Colonic mucosa (tissue), 4 donors: ENCODE data around the gene TSPAN31. TPM values are rescaled to one million over a fixed set of nuclear protein-coding genes. Genes with fewer than 3 reads are reported as not detected.

Source experiments
- DNase-seq: peaks from one replicate; pipeline ENCODE4 v3.0.0-alpha.2; 2020
- H3K27ac ChIP-seq: fragments of 200-600 bp; one replicate; pipeline ENCODE4 v1.8.0; 2021
- H3K27me3 ChIP-seq: fragments of 200-600 bp; one replicate; pipeline ENCODE4 v1.8.0; 2021
- H3K36me3 ChIP-seq: fragments of 200-600 bp; one replicate; pipeline ENCODE4 v1.8.0; 2021
- H3K4me1 ChIP-seq: fragments of 200-600 bp; one replicate; pipeline ENCODE4 v1.8.0; 2021; ENCODE audit warnings: mild to moderate bottlenecking
- H3K4me3 ChIP-seq: fragments of 200-600 bp; one replicate; pipeline ENCODE4 v1.8.0; 2021
- H3K9ac ChIP-seq, 2 donors: one replicate each; pipeline ENCODE4 v1.7.0; 2013; ENCODE audit warnings: control low read depth in 2 of 2, low read depth in 2 of 2, low read length in 2 of 2
- H3K9me3 ChIP-seq: fragments of 200-600 bp; one replicate; pipeline ENCODE4 v1.8.0; 2021
- CTCF ChIP-seq: fragments of 200-600 bp; IDR thresholded peaks from one replicate; pipeline ENCODE4 v1.8.0; 2022; ENCODE audit warnings: antibody characterized with exemption, mild to moderate bottlenecking
- intact Hi-C: fragments of 100-400 bp; cut with DNase I; formaldehyde crosslinking; loops from one replicate; pipeline ENCODE4 v1.14.1; 2022
- total RNA-seq, 2 donors: library from RNA; stranded (reverse); fragmentation: NEBNext Ultra II Directional in 1 of 2; extraction: Animal tissue kit (Norgen Biotek cat#: 25700) in 1 of 2; gene quantifications; one replicate each; pipeline ENCODE4 v1.2.1, GENCODE V29; 2021
- donor health status: healthy.
- donor health status: DM: no; HTN: no; CAD: no.
- donor health status: DM: no; HTN: no; CAD: no.

Gene TSPAN31
- total RNA-seq, 2 donors from 2014 or later: 19.3 to 32.3 TPM

- H3K4me3 ChIP-seq: no peak overlapping the region
- H3K9ac ChIP-seq: no peak overlapping the region
- intact Hi-C loops: loop anchor here (5.0 kb wide), 1 partner anchor 53 kb away; no protein-coding TSS in a partner anchor
- no peak for DNase-seq
- H3K4me1 ChIP-seq: no peaks in the 10 kb centered on the region
- H3K36me3 ChIP-seq: no peaks in the 10 kb centered on the region
- H3K9me3 ChIP-seq: no peaks in the 10 kb centered on the region
- H3K27me3 ChIP-seq: no peaks in the 10 kb centered on the region
- no peak for TF ChIP-seq CTCF
- H3K27ac ChIP-seq: no peak overlapping the region
These were observed 34.9 kb downstream of the TSPAN31 start for GRCh38 chr12:57779736-57780135.

GRCh38 chr12:57780284-57780897, 35.6 kb downstream of the TSPAN31 start:
- Histone ChIP-seq H3K9me3 (no peaks in the 10 kb centered on the region), H3K4me3 (no peak overlapping the region), H3K27ac (no peak overlapping the region), H3K4me1 (no peaks in the 10 kb centered on the region), H3K9ac (no peak overlapping the region), H3K36me3 (no peaks in the 10 kb centered on the region), H3K27me3 (no peaks in the 10 kb centered on the region)
- intact Hi-C loops: loop anchor here (5.0 kb wide), 1 partner anchor 52 kb away; no protein-coding TSS in a partner anchor
- no peak for TF ChIP-seq CTCF
- DNase-seq: no peak

GRCh38 chr12:57781244-57781643, 36.4 kb downstream of the TSPAN31 start:
- TF ChIP-seq CTCF: no peak

GRCh38 chr12:57781801-57782200, 37.0 kb downstream of the TSPAN31 start:
- Histone ChIP-seq H3K27me3 (no peaks in the 10 kb centered on the region), H3K4me1 (no peaks in the 10 kb centered on the region), H3K9me3 (no peaks in the 10 kb centered on the region), H3K9ac (no peak overlapping the region), H3K27ac (no peak overlapping the region), H3K36me3 (no peaks in the 10 kb centered on the region), H3K4me3 (no peak overlapping the region)
- DNase-seq: no peak
- intact Hi-C loops: loop anchor here (5.0 kb wide), 1 partner anchor 50 kb away; no protein-coding TSS in a partner anchor
- TF ChIP-seq CTCF: no peak

More at GRCh38 chr12:57781244-57781643, 36.4 kb downstream of the TSPAN31 start:
- Histone ChIP-seq H3K27ac (no peak overlapping the region), H3K9me3 (no peaks in the 10 kb centered on the region), H3K27me3 (no peaks in the 10 kb centered on the region), H3K9ac (no peak overlapping the region), H3K4me1 (no peaks in the 10 kb centered on the region), H3K36me3 (no peaks in the 10 kb centered on the region), H3K4me3 (no peak overlapping the region)
- intact Hi-C loops: loop anchor here (5.0 kb wide), 1 partner anchor 51 kb away; no protein-coding TSS in a partner anchor
- DNase-seq: no peak

GRCh38 chr12:57782243-57782607, 37.4 kb downstream of the TSPAN31 start:
- H3K4me1 ChIP-seq: no peaks in the 10 kb centered on the region
- H3K9me3 ChIP-seq: no peaks in the 10 kb centered on the region
- H3K4me3 ChIP-seq: no peak overlapping the region
- H3K36me3 ChIP-seq: no peaks in the 10 kb centered on the region
- no peak for TF ChIP-seq CTCF
- DNase-seq: no peak
- no peaks in the 10 kb centered on the region for H3K27me3 ChIP-seq
- intact Hi-C loops: loop anchor here (5.0 kb wide), 1 partner anchor 50 kb away; no protein-coding TSS in a partner anchor
- no peak overlapping the region for H3K9ac ChIP-seq
- no peak overlapping the region for H3K27ac ChIP-seq
